Mesenchymal stem cell (in vitro differentiated cells and primary cell): ENCODE measurements around the gene SERINC3. TPM values are rescaled to one million over a fixed set of nuclear protein-coding genes. Genes with fewer than 3 reads are reported as not detected.

Experiments used
- small RNA-seq: library from polyadenylated mRNA; stranded (forward); fragments of <200 nt; extraction: miRNeasy Mini kit (QIAGEN cat#:217004); gene quantifications from one replicate; pipeline ENCODE3, GENCODE V24; 2013; ENCODE audit warnings: low read depth

SERINC3 gene

Small RNAs within 50 kb of the gene (small RNA-seq; reads per million reads assigned to genes)
- gene RPL37AP1: not detected
